HCT116 (cell line): ENCODE results near the gene DLG2. TPM values are rescaled to one million over a fixed set of nuclear protein-coding genes. Genes with fewer than 3 reads are reported as not detected.

ENCODE experiments used
- ATAC-seq: fragments of 200-7000 bp; cut with Tn5 transposase; 2 replicates; pipeline ENCODE4 v1.9.1; 2020; ENCODE audit warnings: mild to moderate bottlenecking, moderate library complexity
- BruUV-seq: library from RNA; stranded (reverse); fragments of 400-500 nt; replicated peaks from 2 replicates; lab custom pipeline; 2021; lab: Mats Ljungman, UMichigan
- CTCF ChIA-PET: fragments of 300-600 bp; sonication (Branson Sonifier 250); formaldehyde crosslinking; loops from one replicate; lab custom pipeline; 2021; ENCODE audit warnings: antibody characterized with exemption; lab: Charles Lee
- POLR2A ChIA-PET: fragments of 300-600, 350-600 bp; sonication (Branson Sonifier 250); formaldehyde crosslinking; loops from one replicate; lab custom pipeline; 2021; ENCODE audit warnings: antibody characterized with exemption; lab: Charles Lee
- RAD21 ChIA-PET, 2 experiments: fragments of 300-600 bp; sonication (Branson Sonifier 250); formaldehyde crosslinking; loops; one replicate each; lab custom pipeline; 2023; ENCODE audit warnings: low total read pairs in 2 of 2; ENCODE audit not compliant: uncharacterized antibody in 2 of 2, unreplicated experiment in 2 of 2, low non-redundant PET in 1 of 2; lab: Charles Lee
- DNase-seq: peaks from one replicate; pipeline ENCODE4 v3.0.0-alpha.2; 2010; ENCODE audit warnings: low read depth, low spot score
- H2AFZ ChIP-seq: fragments of 200-600 bp; shearing (Covaris generic), sonication (generic); 2 replicates; pipeline ENCODE4 v1.6.1; 2017; ENCODE audit warnings: low read depth, mixed run types, mixed read lengths, antibody characterized with exemption, low read length; ENCODE audit not compliant: poor library complexity, severe bottlenecking
- H3K27ac ChIP-seq: 2 replicates; pipeline ENCODE4 v1.5.1; 2012; ENCODE audit warnings: low read depth, low read length
- H3K27me3 ChIP-seq: fragments of 200-600 bp; sonication (generic); 2 replicates; pipeline ENCODE4 v1.6.1; 2016; ENCODE audit warnings: mixed run types, low read length, mixed read lengths; ENCODE audit not compliant: insufficient read depth
- H3K36me3 ChIP-seq, 2 experiments: fragments of 200-500 bp in 1 of 2; fragments of 200-600 bp in 1 of 2; sonication (Bioruptor generic) in 1 of 2; sonication (generic) in 1 of 2; 2 replicates each; pipeline versions ENCODE4 v1.5.1 to v1.6.1; 2014 to 2016; ENCODE audit warnings: low read length in 2 of 2, inconsistent platforms in 1 of 2, mixed read lengths in 1 of 2, mixed run types in 1 of 2; ENCODE audit not compliant: insufficient read depth in 2 of 2, control insufficient read depth in 1 of 2
- H3K4me1 ChIP-seq, 2 experiments: fragments of 200-600 bp in 1 of 2; sonication (generic) in 1 of 2; 2 replicates each; pipeline versions ENCODE4 v1.5.1 to v1.6.1; 2012 to 2017; ENCODE audit warnings: low read length in 2 of 2, inconsistent platforms in 1 of 2, mild to moderate bottlenecking in 1 of 2, mixed read lengths in 1 of 2, mixed run types in 1 of 2, moderate library complexity in 1 of 2; ENCODE audit not compliant: insufficient read depth in 2 of 2, control insufficient read depth in 1 of 2
- H3K4me2 ChIP-seq: fragments of 200-600 bp; sonication (generic); 2 replicates; pipeline ENCODE4 v1.6.1; 2017; ENCODE audit warnings: mixed run types, low read length, mixed read lengths
- H3K4me3 ChIP-seq, 2 experiments: fragments of 200-600 bp in 1 of 2; sonication (generic) in 1 of 2; replicated peaks in 1 of 2; 2 replicates each; pipeline ENCODE4 v1.5.1; 2011 to 2016; ENCODE audit warnings: low read length in 2 of 2, control low read depth in 1 of 2, low read depth in 1 of 2, mild to moderate bottlenecking in 1 of 2, mixed read lengths in 1 of 2, mixed run types in 1 of 2
- H3K79me2 ChIP-seq: fragments of 200-600 bp; sonication (generic); 2 replicates; pipeline ENCODE4 v1.6.1; 2017; ENCODE audit warnings: mild to moderate bottlenecking, mixed run types, low read length, moderate library complexity, mixed read lengths; ENCODE audit not compliant: insufficient read depth
- H3K9ac ChIP-seq: fragments of 200-600 bp; sonication (generic); 2 replicates; pipeline ENCODE4 v1.6.1; 2016; ENCODE audit warnings: low read length, mixed read lengths
- H3K9me2 ChIP-seq: fragments of 200-600 bp; sonication (generic), shearing (Covaris generic); 2 replicates; pipeline ENCODE4 v1.6.1; 2017; ENCODE audit warnings: mixed run types, mild to moderate bottlenecking, moderate library complexity; ENCODE audit not compliant: insufficient read depth
- H3K9me3 ChIP-seq, 2 experiments: fragments of 200-500 bp in 1 of 2; fragments of 200-600 bp in 1 of 2; sonication (Bioruptor generic) in 1 of 2; sonication (generic) in 1 of 2; 2 replicates each; pipeline ENCODE4 v1.6.1; 2014 to 2017; ENCODE audit warnings: low read length in 2 of 2, mixed read lengths in 2 of 2, inconsistent platforms in 1 of 2, low read depth in 1 of 2, mild to moderate bottlenecking in 1 of 2, mixed run types in 1 of 2, moderate library complexity in 1 of 2; ENCODE audit not compliant: control insufficient read depth in 1 of 2, insufficient read depth in 1 of 2
- H4K20me1 ChIP-seq: fragments of 200-600 bp; sonication (generic), shearing (Covaris generic); 2 replicates; pipeline ENCODE4 v1.6.1; 2017; ENCODE audit warnings: mixed run types, mild to moderate bottlenecking, moderate library complexity; ENCODE audit not compliant: insufficient read depth
- CEBPB ChIP-seq: IDR thresholded peaks from 2 replicates; pipeline ENCODE4 v1.6.1; 2012; ENCODE audit warnings: low read depth
- ELF1 ChIP-seq: IDR thresholded peaks from 2 replicates; pipeline ENCODE4 v1.6.1; 2012; ENCODE audit warnings: low read depth, borderline replicate concordance
- EZH2 ChIP-seq: fragments of 200-600 bp; sonication (generic); IDR thresholded peaks from 2 replicates; pipeline ENCODE4 v1.6.1; 2017; ENCODE audit warnings: antibody characterized with exemption, mixed run types
- JUND ChIP-seq: IDR thresholded peaks from 2 replicates; pipeline ENCODE4 v1.6.1; 2012
- POLR2A ChIP-seq: IDR thresholded peaks from 2 replicates; pipeline ENCODE4 v1.7.0; 2011; ENCODE audit warnings: borderline replicate concordance; ENCODE audit not compliant: insufficient read depth, insufficient read length; ENCODE audit errors: extremely low read depth
- POLR2AphosphoS5 ChIP-seq: IDR thresholded peaks from 2 replicates; pipeline ENCODE4 v1.6.1; 2011; ENCODE audit warnings: mild to moderate bottlenecking, low read depth, low read length, moderate library complexity
- SP1 ChIP-seq: IDR thresholded peaks from 2 replicates; pipeline ENCODE4 v1.6.1; 2012; ENCODE audit warnings: low read depth
- TCF7L2 ChIP-seq: IDR thresholded peaks from 2 replicates; pipeline ENCODE4 v1.7.0; 2011; ENCODE audit warnings: borderline replicate concordance, inconsistent platforms; ENCODE audit not compliant: insufficient read depth, insufficient read length; ENCODE audit errors: extremely low read depth
- YY1 ChIP-seq: IDR thresholded peaks from 2 replicates; pipeline ENCODE4 v1.6.1; 2011; ENCODE audit warnings: low read length, low read depth, moderate library complexity, mild to moderate bottlenecking; ENCODE audit not compliant: insufficient replicate concordance; ENCODE audit errors: extremely low read depth
- ZBTB33 ChIP-seq: IDR thresholded peaks from 2 replicates; pipeline ENCODE4 v1.6.1; 2011; ENCODE audit warnings: mild to moderate bottlenecking, low read length, moderate library complexity; ENCODE audit not compliant: insufficient replicate concordance; ENCODE audit errors: extremely low read depth
- ZNF274 ChIP-seq: fragments of 200-500 bp; sonication (Bioruptor generic); IDR thresholded peaks from 2 replicates; pipeline ENCODE4 v1.6.1; 2014; ENCODE audit warnings: mild to moderate bottlenecking, low read depth, low read length, inconsistent platforms
- intact Hi-C: fragments of 100-400 bp; cut with micrococcal nuclease; formaldehyde crosslinking; loops from 2 replicates; pipeline ENCODE4 v1.10.0; 2022
- total RNA-seq: library from RNA; stranded (reverse); gene quantifications from one replicate; pipeline ENCODE4 v1.2.1, GENCODE V29; 2021; ENCODE audit not compliant: unreplicated experiment
- TF ChIP-seq, protein P1 (sequence below): IDR thresholded peaks from 2 replicates; pipeline ENCODE4 v1.6.1; 2012
- TF ChIP-seq, protein P2 (sequence below): IDR thresholded peaks from 2 replicates; pipeline ENCODE4 v1.6.1; 2012

DLG2 gene
- total RNA-seq, 1 experiment from 2014 or later = 2.4 TPM

DNA sequence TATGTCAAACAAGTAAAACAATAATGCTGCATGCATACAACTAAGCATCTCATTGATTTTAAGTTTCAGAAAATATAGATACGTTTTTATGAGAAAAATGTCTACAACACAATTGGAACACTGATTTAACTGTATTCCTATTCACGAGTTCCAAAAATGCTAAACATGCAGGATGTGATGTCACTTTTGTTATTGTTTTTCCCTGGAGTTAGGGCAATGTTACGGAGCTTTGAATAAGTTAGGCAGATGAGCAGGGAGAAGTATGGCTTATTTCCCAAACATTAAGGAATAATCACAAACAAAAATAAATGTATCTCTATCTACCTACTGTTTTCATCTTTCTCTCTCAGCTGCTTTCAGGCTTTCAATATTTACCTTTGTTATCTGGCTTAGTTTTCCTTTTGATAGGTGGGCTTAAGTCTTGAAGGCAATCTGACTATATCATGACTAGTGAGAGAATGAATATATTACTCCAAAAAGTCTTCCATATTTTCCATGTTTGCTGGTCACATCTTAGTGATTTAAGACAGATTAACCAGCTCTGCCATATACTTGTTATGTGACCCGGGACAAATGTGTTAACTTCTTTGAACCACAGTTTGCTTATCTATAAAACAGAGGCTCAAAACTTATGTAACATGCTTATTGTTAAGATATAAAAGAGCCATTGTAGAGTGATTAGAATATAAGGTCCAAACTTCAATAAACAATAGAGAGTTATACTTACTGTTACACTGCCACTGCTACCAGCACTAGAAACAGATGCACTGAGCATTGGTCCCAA, 1486.6 kb downstream of the DLG2 start:
- ChIA-PET CTCF (no interaction called here), RAD21 (no interaction called here), POLR2A (no interaction called here)
- no peak overlapping the region for H3K4me3 ChIP-seq
- DNase-seq = no peak
- no peak overlapping the region for H3K4me2 ChIP-seq
- H3K9me3 ChIP-seq = no peaks in the 10 kb centered on the region
- H3K4me1 ChIP-seq = no peaks in the 10 kb centered on the region
- H3K36me3 ChIP-seq = no peaks in the 10 kb centered on the region
- intact Hi-C loops = no loop called here
- no peaks in the 10 kb centered on the region for H3K9me2 ChIP-seq
- TF ChIP-seq POLR2A = no peak
- TF ChIP-seq SP1 = no peak
- no peak for TF ChIP-seq ELF1
- TF ChIP-seq, protein P1, sequence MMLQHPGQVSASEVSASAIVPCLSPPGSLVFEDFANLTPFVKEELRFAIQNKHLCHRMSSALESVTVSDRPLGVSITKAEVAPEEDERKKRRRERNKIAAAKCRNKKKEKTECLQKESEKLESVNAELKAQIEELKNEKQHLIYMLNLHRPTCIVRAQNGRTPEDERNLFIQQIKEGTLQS = no peak
- TF ChIP-seq EZH2 = no peak
- TF ChIP-seq, protein P2, sequence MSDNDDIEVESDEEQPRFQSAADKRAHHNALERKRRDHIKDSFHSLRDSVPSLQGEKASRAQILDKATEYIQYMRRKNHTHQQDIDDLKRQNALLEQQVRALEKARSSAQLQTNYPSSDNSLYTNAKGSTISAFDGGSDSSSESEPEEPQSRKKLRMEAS = no peak
- TF ChIP-seq ZNF274 = no peak
- no peak for TF ChIP-seq YY1
- TF ChIP-seq TCF7L2 = no peak
- no peak for TF ChIP-seq POLR2AphosphoS5
- TF ChIP-seq ZBTB33 = no peak
- TF ChIP-seq JUND = no peak
- TF ChIP-seq CEBPB = no peak
- H3K79me2 ChIP-seq = no peaks in the 10 kb centered on the region
- no peak overlapping the region for H2AFZ ChIP-seq
- no peak overlapping the region for H3K9ac ChIP-seq
- no TSS peak for BruUV-seq
- H3K27ac ChIP-seq = no peak overlapping the region
- no peaks in the 10 kb centered on the region for H4K20me1 ChIP-seq
- H3K27me3 ChIP-seq = no peaks in the 10 kb centered on the region
- ATAC-seq = no peak
